KMS-11 (cell line): ENCODE results near the gene NCF4.

ENCODE experiments used
- H2AFZ ChIP-seq: fragments of 200-600 bp; sonication (generic); 2 replicates; pipeline ENCODE4 v1.6.1; 2016; ENCODE audit warnings: antibody characterized with exemption, mixed run types, low read depth
- H3K27ac ChIP-seq: fragments of 200-600 bp; sonication (generic); 2 replicates; pipeline ENCODE4 v1.6.1; 2016; ENCODE audit warnings: mild to moderate bottlenecking, mixed run types
- H3K27me3 ChIP-seq: fragments of 200-600 bp; sonication (generic); 2 replicates; pipeline ENCODE4 v1.6.1; 2017; ENCODE audit warnings: mild to moderate bottlenecking, low read depth, mixed run types, moderate library complexity; ENCODE audit not compliant: insufficient read depth
- H3K36me3 ChIP-seq: fragments of 200-600 bp; sonication (generic); 2 replicates; pipeline ENCODE4 v1.6.1; 2017; ENCODE audit warnings: mild to moderate bottlenecking, mixed run types; ENCODE audit not compliant: insufficient read depth
- H3K4me1 ChIP-seq: fragments of 200-600 bp; sonication (generic); 2 replicates; pipeline ENCODE4 v1.6.1; 2016; ENCODE audit warnings: mild to moderate bottlenecking, low read depth, mixed run types; ENCODE audit not compliant: poor library complexity, severe bottlenecking
- H3K4me2 ChIP-seq: fragments of 200-600 bp; sonication (generic); 2 replicates; pipeline ENCODE4 v1.7.0; 2016; ENCODE audit warnings: mild to moderate bottlenecking, mixed run types
- H3K4me3 ChIP-seq: fragments of 200-600 bp; sonication (generic); IDR thresholded peaks from 2 replicates; pipeline ENCODE4 v1.6.1; 2017; ENCODE audit warnings: low read depth, low read length, mixed read lengths; ENCODE audit not compliant: insufficient read depth
- H3K79me2 ChIP-seq: fragments of 200-600 bp; sonication (generic); 2 replicates; pipeline ENCODE4 v1.6.1; 2016; ENCODE audit warnings: low read depth, mixed run types; ENCODE audit not compliant: insufficient read depth
- H3K9ac ChIP-seq: fragments of 200-600 bp; sonication (generic); 2 replicates; pipeline ENCODE4 v1.6.1; 2016; ENCODE audit warnings: mild to moderate bottlenecking, mixed run types
- H4K20me1 ChIP-seq: fragments of 200-600 bp; sonication (generic); 2 replicates; pipeline ENCODE4 v1.6.1; 2016; ENCODE audit warnings: mild to moderate bottlenecking, mixed run types; ENCODE audit not compliant: insufficient read depth
- TF ChIP-seq, protein P1 (sequence below): fragments of 200-600 bp; sonication (generic); conservative IDR thresholded peaks from 2 replicates; pipeline ENCODE4 v1.6.1; 2017; ENCODE audit warnings: low read depth, mild to moderate bottlenecking, antibody characterized with exemption, low read length, moderate library complexity, mixed read lengths

NCF4 gene

DNA sequence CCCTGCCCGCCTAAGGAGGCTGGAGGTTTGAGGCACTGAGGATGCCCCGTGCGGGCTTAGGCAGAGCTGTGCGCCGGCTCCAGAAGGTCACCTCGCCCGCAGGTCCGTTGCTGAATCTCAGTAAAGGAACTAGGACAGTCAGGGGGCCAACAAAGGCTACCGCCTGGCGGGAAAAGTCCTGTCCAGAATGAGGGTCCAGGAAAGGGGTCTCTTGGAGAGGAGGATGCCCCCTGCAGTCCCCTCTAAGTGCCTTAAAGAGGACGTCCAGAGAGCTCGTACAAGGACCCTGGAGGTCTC is 44.5 kb upstream of the NCF4 start:
- Histone ChIP-seq H2AFZ (no peak overlapping the region), H3K27me3 (peaks cover 78% of the 10 kb centered on the region), H3K36me3 (no peaks in the 10 kb centered on the region), H3K27ac (no peak overlapping the region), H3K79me2 (no peaks in the 10 kb centered on the region), H3K4me3 (no peak overlapping the region), H4K20me1 (no peaks in the 10 kb centered on the region), H3K9ac (no peak overlapping the region), H3K4me2 (no peak overlapping the region), H3K4me1 (no peaks in the 10 kb centered on the region)
- TF ChIP-seq, protein P1, sequence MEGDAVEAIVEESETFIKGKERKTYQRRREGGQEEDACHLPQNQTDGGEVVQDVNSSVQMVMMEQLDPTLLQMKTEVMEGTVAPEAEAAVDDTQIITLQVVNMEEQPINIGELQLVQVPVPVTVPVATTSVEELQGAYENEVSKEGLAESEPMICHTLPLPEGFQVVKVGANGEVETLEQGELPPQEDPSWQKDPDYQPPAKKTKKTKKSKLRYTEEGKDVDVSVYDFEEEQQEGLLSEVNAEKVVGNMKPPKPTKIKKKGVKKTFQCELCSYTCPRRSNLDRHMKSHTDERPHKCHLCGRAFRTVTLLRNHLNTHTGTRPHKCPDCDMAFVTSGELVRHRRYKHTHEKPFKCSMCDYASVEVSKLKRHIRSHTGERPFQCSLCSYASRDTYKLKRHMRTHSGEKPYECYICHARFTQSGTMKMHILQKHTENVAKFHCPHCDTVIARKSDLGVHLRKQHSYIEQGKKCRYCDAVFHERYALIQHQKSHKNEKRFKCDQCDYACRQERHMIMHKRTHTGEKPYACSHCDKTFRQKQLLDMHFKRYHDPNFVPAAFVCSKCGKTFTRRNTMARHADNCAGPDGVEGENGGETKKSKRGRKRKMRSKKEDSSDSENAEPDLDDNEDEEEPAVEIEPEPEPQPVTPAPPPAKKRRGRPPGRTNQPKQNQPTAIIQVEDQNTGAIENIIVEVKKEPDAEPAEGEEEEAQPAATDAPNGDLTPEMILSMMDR, result no peak

DNA sequence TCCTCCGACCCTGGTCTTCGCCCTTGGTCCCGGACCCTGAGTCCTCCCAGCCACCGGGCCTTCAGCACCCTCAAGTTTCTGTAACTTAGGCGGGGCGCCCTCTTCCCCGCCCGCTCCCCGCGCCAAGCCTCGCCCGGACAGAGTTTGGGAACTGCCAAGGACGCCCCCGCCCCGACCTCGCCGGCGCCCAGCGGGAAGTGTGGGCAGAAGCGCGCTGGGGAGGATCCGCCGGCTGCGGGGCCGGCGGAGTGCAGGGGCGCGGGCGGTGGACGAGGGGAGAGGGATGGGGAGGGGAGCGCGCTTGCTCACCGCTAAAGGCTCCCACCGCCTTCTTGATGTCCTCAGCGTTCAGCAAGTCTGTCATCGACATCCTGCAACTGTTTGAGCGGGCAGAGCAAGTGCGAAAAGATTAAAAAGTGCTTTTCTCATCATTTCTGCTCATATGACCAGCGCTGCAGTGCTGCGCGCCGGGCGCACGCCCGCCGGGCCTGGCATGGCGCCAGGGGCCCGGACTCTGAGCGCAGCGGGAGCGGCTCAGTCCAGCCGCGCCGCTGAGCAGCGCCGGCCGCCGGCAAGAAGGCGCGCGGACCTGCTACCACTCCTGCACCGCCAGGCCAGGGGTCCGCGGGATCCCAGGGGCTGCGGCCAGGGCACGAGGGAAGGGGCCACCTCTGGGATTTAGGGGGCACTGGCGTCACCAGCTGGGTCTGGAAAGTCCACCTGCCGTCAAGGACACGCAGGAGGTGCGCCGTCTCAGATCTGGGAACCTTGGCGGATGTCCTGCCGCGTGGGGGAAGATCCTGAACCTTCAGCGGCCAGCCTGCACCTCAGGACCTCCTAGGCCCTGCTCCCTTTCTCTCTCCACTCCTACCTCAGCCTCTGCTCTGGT is 43.9 kb upstream of the NCF4 start, which contains the start of gene PVALB:
TSS of gene PVALB (minus strand) at position 400 of the 889 bp plus-strand sequence. CDS start at position 370, 30 bp downstream.
- H3K4me3 ChIP-seq, result no peak within 1 kb of the TSS
- H4K20me1 ChIP-seq, result no peaks in the 10 kb centered on the region
- H3K36me3 ChIP-seq, result no peaks in the 10 kb centered on the region
- H2AFZ ChIP-seq, result no peak within 1 kb of the TSS
- TF ChIP-seq, protein P1, result no peak
- no peak within 1 kb of the TSS for H3K9ac ChIP-seq
- no peak within 1 kb of the TSS for H3K4me2 ChIP-seq
- peaks cover 80% of the 10 kb centered on the region for H3K27me3 ChIP-seq
- no peak within 1 kb of the TSS for H3K27ac ChIP-seq
- H3K79me2 ChIP-seq, result no peaks in the 10 kb centered on the region
- H3K4me1 ChIP-seq, result no peaks in the 10 kb centered on the region

DNA sequence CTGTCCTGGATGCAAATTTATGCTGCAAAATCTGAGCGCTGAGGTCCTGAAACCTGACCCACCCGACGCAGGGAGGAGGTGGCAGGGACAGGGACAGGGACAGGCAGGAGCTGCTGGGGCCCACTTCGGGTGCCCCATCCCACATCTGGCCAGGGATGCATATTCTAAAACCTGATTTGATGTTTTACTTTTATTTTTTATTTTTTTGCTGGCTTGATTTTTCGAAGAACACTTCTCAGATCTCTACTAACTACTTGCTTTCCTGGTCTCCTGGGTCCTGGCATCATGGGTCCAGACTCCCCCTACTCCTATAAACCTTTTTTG is 43.3 kb upstream of the NCF4 start:
- Histone ChIP-seq H2AFZ (no peak overlapping the region), H3K36me3 (no peaks in the 10 kb centered on the region), H4K20me1 (no peaks in the 10 kb centered on the region), H3K27ac (no peak overlapping the region), H3K9ac (no peak overlapping the region), H3K4me2 (no peak overlapping the region), H3K4me3 (no peak overlapping the region), H3K4me1 (no peaks in the 10 kb centered on the region), H3K79me2 (no peaks in the 10 kb centered on the region), H3K27me3 (peaks cover 84% of the 10 kb centered on the region)
- TF ChIP-seq, protein P1, result no peak

DNA sequence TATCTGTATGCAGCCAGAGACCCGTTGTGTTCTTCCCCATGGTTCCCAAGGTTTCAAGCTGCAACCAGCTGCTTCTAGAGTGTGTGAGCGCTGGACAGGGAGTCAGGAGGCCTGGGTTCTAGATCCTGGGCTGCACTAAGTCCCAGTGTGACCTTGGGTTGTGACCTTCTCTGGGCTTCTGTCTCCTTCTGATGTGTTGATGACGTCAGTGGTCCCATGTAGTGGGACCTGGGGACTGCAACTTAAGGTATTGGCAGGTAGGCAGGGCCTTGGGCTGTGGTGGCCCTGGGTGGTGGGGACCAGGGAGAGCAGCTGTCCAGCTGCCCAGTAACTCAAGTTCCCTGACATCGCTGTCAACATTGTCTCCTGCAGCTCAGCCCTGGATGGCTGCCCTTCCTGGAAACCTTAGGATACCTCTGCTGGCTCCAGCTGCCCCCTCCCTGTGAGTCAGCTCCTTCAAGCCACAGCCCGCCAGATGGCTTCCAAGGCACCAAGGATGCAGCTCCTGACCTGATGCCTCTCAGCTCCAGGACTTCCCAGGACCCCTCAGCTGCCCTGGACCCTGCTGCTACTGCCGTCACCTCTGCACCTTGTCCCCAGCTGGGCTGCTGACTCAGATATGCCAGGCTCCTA is 42.7 kb upstream of the NCF4 start:
- Histone ChIP-seq H3K4me3 (no peak overlapping the region), H3K4me2 (no peak overlapping the region), H3K27me3 (peaks cover 83% of the 10 kb centered on the region), H3K27ac (no peak overlapping the region), H3K9ac (no peak overlapping the region), H2AFZ (no peak overlapping the region), H3K4me1 (no peaks in the 10 kb centered on the region), H3K79me2 (no peaks in the 10 kb centered on the region), H4K20me1 (no peaks in the 10 kb centered on the region), H3K36me3 (no peaks in the 10 kb centered on the region)
- TF ChIP-seq, protein P1, result no peak
